ENCODE data around the gene ATG5. TPM values are rescaled to one million over a fixed set of nuclear protein-coding genes. Genes with fewer than 3 reads are reported as not detected.

The ATG5 gene
- polyA plus RNA-seq, 3 donors: 15.0 to 31.4 (median 29.9) TPM

- Mint-ChIP-seq H3K27ac (no peak overlapping the region), H3K27me3 (ENCODE audit: low read depth in 3 of 3) (no peaks in the 10 kb centered on the region), H3K36me3 (peaks cover 34 to 42% of the 10 kb centered on the region in 2 donors), H3K4me3 (no peak overlapping the region), H3K4me1 (no peaks in the 10 kb centered on the region), H3K9me3 (no peaks in the 10 kb centered on the region)
- Histone ChIP-seq H2AFZ (ENCODE audit: insufficient read depth, low read depth, low read length, poor library complexity, severe bottlenecking) (no peak overlapping the region), H3K4me1 (ENCODE audit: control insufficient read depth in 1 of 2, insufficient read depth in 2 of 2, low read length in 2 of 2) (no peaks in the 10 kb centered on the region), H3K9ac (ENCODE audit: insufficient read depth, low read length, poor library complexity, severe bottlenecking) (no peak overlapping the region), H3K27ac (ENCODE audit: low read depth in 1 of 2, low read length in 2 of 2) (no peak overlapping the region), H4K20me1 (ENCODE audit: insufficient read depth, low read length) (no peaks in the 10 kb centered on the region), H3K9me3 (replicated peaks in 1 of 2; ENCODE audit: control insufficient read depth in 1 of 2, insufficient read depth in 1 of 2, low read length in 2 of 2) (no peaks in the 10 kb centered on the region), H3K36me3 (replicated peaks in 1 of 2; ENCODE audit: control insufficient read depth in 1 of 2, insufficient read depth in 2 of 2, low read length in 2 of 2) (peaks cover 16 to 43% of the 10 kb centered on the region in 2 donors), H3K79me2 (ENCODE audit: insufficient read depth, low read length) (no peaks in the 10 kb centered on the region), H3K4me2 (replicated peaks; ENCODE audit: extremely low read depth, low read length, poor library complexity, severe bottlenecking) (no peak overlapping the region), H3K27me3 (ENCODE audit: control insufficient read depth in 2 of 2, insufficient read depth in 2 of 2, low read length in 2 of 2) (no peaks in the 10 kb centered on the region), H3K4me3 (replicated peaks in 1 of 3; ENCODE audit: low read depth in 2 of 3, low read length in 3 of 3) (no peak overlapping the region)
- intact Hi-C loops (cut with micrococcal nuclease): no loop called here
- no CpG with 5 or more reads among the region's 4 CpGs for WGBS (ENCODE audit: insufficient coverage)
- no peak for DNase-seq
- no peak for TF ChIP-seq CTCF (IDR thresholded peaks at IDR 0.05)
These were observed 77.8 kb downstream of the ATG5 start for GRCh38 chr6:106247733-106248132.

- Histone ChIP-seq H3K27me3 (ENCODE audit: control insufficient read depth in 2 of 2, insufficient read depth in 2 of 2, low read length in 2 of 2) (no peaks in the 10 kb centered on the region), H3K36me3 (replicated peaks in 1 of 2; ENCODE audit: control insufficient read depth in 1 of 2, insufficient read depth in 2 of 2, low read length in 2 of 2) (peaks cover 17 to 43% of the 10 kb centered on the region in 2 donors), H3K27ac (ENCODE audit: low read depth in 1 of 2, low read length in 2 of 2) (no peak overlapping the region), H3K9me3 (replicated peaks in 1 of 2; ENCODE audit: control insufficient read depth in 1 of 2, insufficient read depth in 1 of 2, low read length in 2 of 2) (no peaks in the 10 kb centered on the region), H3K4me3 (replicated peaks in 1 of 3; ENCODE audit: low read depth in 2 of 3, low read length in 3 of 3) (no peak overlapping the region), H3K9ac (ENCODE audit: insufficient read depth, low read length, poor library complexity, severe bottlenecking) (no peak overlapping the region), H4K20me1 (ENCODE audit: insufficient read depth, low read length) (no peaks in the 10 kb centered on the region), H3K4me1 (ENCODE audit: control insufficient read depth in 1 of 2, insufficient read depth in 2 of 2, low read length in 2 of 2) (no peaks in the 10 kb centered on the region), H2AFZ (ENCODE audit: insufficient read depth, low read depth, low read length, poor library complexity, severe bottlenecking) (no peak overlapping the region), H3K79me2 (ENCODE audit: insufficient read depth, low read length) (no peaks in the 10 kb centered on the region), H3K4me2 (replicated peaks; ENCODE audit: extremely low read depth, low read length, poor library complexity, severe bottlenecking) (no peak overlapping the region)
- Mint-ChIP-seq H3K27me3 (ENCODE audit: low read depth in 3 of 3) (no peaks in the 10 kb centered on the region), H3K4me1 (no peaks in the 10 kb centered on the region), H3K27ac (no peak overlapping the region), H3K4me3 (no peak overlapping the region), H3K9me3 (no peaks in the 10 kb centered on the region), H3K36me3 (peaks cover 36 to 45% of the 10 kb centered on the region in 2 donors)
- DNase-seq: no peak
- WGBS (ENCODE audit: insufficient coverage): no CpG with 5 or more reads among the region's 3 CpGs
- no peak for TF ChIP-seq CTCF (IDR thresholded peaks at IDR 0.05)
- intact Hi-C loops (cut with micrococcal nuclease): no loop called here
These were observed 78.3 kb downstream of the ATG5 start for GRCh38 chr6:106247293-106247692.

All from CD14-positive monocyte (primary cell).